ENCODE measurements around the gene C20orf204.
A peak's percentile ranks its signal among the peaks of the same experiment; 100 is the strongest.

The C20orf204 gene

DNA sequence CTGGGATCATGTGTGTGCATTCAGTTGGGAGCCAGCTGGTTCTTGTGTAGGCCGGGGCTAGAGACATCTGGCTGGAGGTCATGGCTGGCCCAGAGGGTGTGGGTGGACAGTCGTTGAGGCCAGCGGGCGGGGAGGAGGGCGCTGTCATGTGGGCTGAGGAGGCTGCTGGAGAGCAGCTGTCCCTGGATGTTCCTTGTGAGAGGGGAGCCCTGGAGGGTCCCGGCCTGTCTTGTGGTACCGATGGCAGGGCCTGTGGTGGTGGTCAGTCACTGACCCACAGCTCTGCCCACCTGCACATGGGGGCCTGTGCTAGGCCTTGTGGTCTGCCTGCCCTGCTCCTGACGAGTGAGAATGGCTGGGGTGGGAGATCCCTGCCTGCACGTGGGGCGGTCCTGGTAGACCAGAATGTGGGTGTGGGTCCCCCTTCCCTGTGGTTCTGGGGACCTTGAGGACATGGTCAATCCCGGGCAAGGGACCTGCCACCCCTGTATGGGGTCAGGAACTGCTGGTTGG, 1.9 kb upstream of the C20orf204 start:
- no peak for TF ChIP-seq ZNF274 (IDR thresholded peaks at IDR 0.05; ENCODE audit: low read depth, low read length)

DNA sequence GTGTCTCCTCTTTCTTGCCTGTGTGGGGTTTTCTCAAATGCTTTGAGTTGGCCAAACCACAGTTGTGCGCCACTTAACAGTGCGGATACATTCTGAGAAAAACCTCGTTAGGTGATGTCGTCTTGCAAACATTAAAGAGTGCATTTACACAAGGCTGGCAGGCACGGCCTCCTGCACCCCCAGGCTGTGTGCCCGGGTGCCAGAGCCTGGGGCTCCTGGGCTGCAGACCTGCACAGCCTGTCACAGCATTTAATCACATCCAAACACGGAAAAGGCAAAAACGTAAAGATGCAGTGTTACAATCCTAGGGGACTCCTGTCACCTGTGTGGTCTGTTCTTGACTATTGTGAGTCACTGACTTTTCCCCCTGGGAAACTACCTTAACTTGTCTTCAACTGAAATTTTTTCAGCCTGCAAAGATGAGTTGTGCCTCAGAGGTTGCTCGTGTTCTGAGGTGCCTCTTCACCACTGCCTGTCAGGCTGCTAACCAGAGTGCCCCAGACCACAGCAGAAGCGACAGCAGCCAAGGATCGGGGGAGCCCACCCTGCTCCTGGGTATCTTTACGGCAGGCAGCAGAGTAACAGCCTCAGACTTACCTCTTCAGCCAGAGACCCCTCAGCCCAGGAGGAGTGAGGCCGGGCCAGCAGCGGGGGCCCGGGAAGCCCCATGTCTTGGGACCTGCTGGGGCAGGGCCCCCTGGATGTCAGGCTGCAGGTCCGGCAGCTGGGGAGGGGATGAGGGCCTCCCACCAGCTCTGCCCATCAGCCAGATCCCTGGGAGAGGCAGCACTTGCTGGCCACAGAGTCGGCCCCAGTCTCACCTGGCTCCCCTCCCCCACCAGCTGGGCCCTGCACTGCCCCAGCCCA, 683 bp upstream of the C20orf204 start:
- H3K4me3 ChIP-seq (ENCODE audit: low read length) = no peak overlapping the region
- TF ChIP-seq ZNF274 (IDR thresholded peaks at IDR 0.05; ENCODE audit: low read depth, low read length) = no peak

More for the DNA sequence above, 1.9 kb upstream of the C20orf204 start:
- H3K4me3 ChIP-seq (ENCODE audit: low read length) = no peak overlapping the region

GRCh38 chr20:64036346-64037198, 590 bp downstream of the C20orf204 start:
- H3K4me3 ChIP-seq (ENCODE audit: low read length) = no peak overlapping the region
- TF ChIP-seq ZNF274 (IDR thresholded peaks at IDR 0.05; ENCODE audit: low read depth, low read length) = no peak

DNA sequence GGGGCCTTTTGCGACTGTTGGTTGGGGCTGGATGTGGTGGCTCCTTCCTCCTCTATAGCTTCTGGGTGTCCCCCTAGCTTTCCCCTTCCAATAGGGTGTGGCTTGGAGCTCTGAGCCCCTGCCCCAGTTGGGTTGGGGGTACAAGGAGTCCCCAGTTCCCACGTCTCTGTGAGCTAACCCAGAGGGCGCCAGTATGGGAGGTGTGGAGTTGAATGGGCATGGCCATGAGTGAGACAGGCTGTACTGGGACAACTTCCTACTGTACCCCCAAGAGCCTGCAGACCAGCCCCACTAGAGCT, 1.2 kb downstream of the C20orf204 start:
- no peak for TF ChIP-seq ZNF274 (IDR thresholded peaks at IDR 0.05; ENCODE audit: low read depth, low read length)
- H3K4me3 ChIP-seq (ENCODE audit: low read length) = no peak overlapping the region; the same call in 1 of the 2 replicates

DNA sequence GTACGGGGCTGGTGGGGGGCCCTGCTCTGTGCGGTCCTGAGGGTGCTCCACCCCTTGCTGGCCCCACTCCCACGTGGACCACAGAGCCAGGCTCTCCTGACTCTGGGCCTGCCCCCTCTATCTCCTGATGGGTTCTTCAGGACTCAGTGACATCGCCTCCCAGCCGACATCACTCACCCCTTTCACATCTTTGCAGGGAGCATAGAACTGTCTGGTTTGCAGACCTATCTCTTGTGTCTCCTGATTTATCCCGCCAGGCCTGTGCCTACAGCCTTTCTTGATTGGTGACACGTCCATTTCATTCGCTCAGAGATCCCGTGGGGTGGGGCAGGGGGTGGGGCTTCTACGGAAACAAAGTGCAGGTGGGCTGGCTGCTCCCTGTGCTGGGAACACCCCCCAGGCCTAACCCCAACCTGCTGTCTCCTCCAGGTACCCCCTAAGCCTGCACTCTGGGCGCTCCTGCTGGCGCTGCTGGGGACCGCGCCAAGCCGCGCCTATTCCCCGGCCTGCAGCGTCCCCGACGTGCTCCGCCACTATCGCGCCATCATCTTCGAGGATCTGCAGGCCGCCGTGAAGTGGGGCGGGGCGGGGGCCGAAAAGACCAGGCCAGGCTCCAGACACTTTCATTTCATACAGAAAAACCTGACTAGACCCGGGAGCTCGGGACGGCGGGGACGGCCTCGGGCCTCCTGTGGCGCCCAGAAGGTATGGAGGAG, 1.7 kb downstream of the C20orf204 start:
- peak overlapping the region; percentile 58; the same call in 1 of the 2 replicates for H3K4me3 ChIP-seq (ENCODE audit: low read length)
- no peak for TF ChIP-seq ZNF274 (IDR thresholded peaks at IDR 0.05; ENCODE audit: low read depth, low read length)

GRCh38 chr20:64038224-64038564, 2.2 kb downstream of the C20orf204 start:
- peak overlapping the region; percentile 58; the same call in 1 of the 2 replicates for H3K4me3 ChIP-seq (ENCODE audit: low read length)
- no peak for TF ChIP-seq ZNF274 (IDR thresholded peaks at IDR 0.05; ENCODE audit: low read depth, low read length)

- peak overlapping the region; percentile 58; the same call in 1 of the 2 replicates for H3K4me3 ChIP-seq (ENCODE audit: low read length)
- TF ChIP-seq ZNF274 (IDR thresholded peaks at IDR 0.05; ENCODE audit: low read depth, low read length) = no peak
These were observed 2.7 kb downstream of the C20orf204 start for GRCh38 chr20:64038565-64039292.

DNA sequence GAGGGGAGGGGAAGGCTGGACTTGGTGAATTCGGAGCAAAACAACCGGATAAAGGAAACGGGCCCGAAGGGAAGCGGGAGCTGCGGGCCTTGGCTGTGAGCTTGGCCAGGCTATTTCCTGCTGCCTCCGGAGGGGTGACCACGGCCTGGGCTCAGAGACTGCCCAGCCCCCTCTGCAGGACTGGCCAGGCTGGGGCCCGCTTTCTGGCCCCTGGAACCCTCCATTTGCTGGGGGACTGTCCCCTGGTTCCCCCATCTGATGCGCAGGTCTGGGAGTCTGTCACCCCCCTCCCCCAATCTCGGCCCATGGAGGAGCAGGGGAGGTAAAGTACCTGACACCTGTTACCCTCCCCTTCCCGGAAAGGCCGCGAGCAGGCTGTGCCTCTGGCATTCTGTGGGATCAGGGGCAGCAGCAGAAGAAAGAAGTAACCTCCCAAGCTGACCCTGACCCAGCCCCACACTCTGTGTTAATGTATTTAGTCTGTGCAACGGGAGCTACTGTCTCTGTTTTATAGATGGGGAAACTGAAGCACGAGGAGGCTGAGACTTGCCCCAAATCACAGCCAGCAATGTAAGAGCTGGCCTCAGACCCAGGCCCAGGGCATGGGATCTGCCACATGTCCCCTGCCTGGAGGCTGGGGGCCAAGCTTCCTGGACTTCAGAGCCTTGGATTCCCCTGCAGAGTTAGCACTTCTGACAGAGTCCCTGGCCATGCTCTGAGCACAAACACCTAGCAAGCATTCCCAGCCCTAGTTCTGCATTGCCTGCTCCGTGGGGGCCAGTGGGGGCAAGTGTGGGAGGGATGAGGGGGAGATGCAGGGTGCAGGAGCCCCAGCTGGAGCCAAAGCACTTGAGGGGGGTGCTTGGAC, 3.5 kb downstream of the C20orf204 start:
- peak overlapping the region; percentile 58; the same call in 1 of the 2 replicates for H3K4me3 ChIP-seq (ENCODE audit: low read length)
- TF ChIP-seq ZNF274 (IDR thresholded peaks at IDR 0.05; ENCODE audit: low read depth, low read length) = no peak

DNA sequence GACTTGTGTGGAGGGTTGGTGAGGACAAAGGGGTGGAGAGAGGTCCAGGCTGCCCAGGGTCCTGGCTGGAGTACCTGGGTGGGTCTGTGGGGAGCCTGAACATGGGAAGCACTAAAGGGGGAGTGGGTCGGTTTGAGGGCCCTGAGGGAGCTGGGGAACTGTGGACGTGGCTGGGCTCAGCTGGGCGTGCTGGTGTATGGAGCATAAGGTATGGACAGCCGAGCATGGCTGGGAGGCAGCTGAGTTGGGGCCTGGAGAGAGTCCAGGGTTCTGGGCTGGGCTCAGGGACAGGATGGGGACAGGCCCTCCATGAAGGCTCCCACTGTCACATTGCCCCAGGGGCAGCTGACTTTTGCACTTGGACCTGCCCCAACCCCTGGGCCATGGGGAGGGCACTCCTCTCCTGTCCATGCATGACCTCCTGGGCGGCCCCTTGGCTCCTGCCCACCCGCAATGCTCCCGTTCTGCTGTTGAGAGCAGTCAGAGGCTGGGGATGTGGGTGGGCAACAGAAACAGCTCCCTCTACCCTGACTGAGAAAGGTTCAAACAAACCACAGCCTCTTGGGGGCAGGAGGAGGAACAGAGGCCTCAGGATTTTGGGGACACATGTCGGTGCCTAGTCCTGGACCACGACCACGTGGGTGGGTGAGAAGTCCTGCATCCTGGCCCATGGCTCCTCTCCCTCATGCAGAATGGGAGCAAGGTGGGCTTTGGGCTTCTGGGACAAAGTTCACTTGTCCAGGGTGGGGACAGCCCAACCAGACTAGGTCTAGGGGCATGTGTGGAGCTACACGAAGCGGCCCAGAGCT, 4.5 kb downstream of the C20orf204 start:
- H3K4me3 ChIP-seq (ENCODE audit: low read length) = no peak overlapping the region
- TF ChIP-seq ZNF274 (IDR thresholded peaks at IDR 0.05; ENCODE audit: low read depth, low read length) = no peak

DNA sequence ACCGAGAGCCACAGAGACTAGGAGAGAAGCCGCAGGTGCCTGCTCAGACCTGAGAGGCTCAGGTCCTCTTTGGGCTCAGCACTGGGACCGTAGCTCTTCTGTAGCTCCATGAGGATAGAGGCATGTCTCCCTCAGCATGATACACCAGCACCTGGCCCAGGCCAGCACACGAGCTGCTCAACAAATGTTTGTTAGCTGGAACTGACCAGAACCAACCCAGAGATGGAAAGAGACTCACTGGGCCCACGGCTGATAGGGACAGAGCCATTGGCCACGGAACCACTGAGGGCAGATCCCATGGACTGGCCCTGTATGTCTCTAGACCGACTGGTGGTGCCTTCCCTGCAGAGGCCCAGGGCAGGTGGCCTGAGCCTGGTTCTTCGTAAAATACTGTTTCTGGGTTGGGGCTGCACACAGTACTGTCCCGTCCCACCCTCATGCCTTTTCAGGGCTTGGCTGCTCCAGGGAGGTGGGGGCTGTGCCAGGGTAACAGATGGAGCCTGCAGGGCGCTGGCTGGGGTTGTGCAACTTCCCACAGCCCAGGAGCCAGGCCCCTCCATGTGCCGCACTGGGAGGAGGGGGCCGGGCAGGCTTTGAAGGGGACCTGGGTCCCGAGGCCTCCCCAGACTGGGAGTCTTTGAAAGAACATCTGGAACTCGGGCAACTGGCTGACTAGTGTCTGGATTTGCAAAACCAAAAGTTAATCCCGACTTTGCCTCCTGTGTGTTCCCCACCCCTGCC, 5.2 kb downstream of the C20orf204 start:
- no peak for TF ChIP-seq ZNF274 (IDR thresholded peaks at IDR 0.05; ENCODE audit: low read depth, low read length)
- H3K4me3 ChIP-seq (ENCODE audit: low read length) = no peak overlapping the region

DNA sequence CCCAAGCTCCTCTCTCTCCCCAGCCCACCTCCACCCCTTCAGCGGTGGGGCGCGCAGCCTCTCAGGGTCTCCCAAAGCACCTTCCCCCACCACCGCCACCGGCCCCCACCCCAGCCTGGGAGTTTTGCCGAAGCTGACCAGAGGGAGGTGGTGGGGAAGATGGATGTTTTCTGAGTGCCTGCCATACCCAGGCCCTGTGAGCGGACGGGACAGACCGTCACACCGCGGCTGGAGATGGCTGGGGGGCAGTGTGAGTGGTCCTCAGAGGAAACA, 5.7 kb downstream of the C20orf204 start:
- no peak for TF ChIP-seq ZNF274 (IDR thresholded peaks at IDR 0.05; ENCODE audit: low read depth, low read length)
- H3K4me3 ChIP-seq (ENCODE audit: low read length) = peak overlapping the region; percentile 23; the same call in 1 of the 2 replicates
